DMS53 treated with DMSO at 0.1 percent for 48 hours (cell line): ENCODE data around the gene PFDN1.
"Not testable (repeated sequence)": the region's sequence is repeated elsewhere in the genome, so short reads cannot be mapped to it uniquely, and the experiment has no call there.

ENCODE experiments used
- DNase-seq: peaks from one replicate; lab custom pipeline; 2025; ENCODE audit not compliant: unreplicated experiment; lab: John Stamatoyannopoulos, UW

The PFDN1 gene, protein sequence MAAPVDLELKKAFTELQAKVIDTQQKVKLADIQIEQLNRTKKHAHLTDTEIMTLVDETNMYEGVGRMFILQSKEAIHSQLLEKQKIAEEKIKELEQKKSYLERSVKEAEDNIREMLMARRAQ

DNA sequence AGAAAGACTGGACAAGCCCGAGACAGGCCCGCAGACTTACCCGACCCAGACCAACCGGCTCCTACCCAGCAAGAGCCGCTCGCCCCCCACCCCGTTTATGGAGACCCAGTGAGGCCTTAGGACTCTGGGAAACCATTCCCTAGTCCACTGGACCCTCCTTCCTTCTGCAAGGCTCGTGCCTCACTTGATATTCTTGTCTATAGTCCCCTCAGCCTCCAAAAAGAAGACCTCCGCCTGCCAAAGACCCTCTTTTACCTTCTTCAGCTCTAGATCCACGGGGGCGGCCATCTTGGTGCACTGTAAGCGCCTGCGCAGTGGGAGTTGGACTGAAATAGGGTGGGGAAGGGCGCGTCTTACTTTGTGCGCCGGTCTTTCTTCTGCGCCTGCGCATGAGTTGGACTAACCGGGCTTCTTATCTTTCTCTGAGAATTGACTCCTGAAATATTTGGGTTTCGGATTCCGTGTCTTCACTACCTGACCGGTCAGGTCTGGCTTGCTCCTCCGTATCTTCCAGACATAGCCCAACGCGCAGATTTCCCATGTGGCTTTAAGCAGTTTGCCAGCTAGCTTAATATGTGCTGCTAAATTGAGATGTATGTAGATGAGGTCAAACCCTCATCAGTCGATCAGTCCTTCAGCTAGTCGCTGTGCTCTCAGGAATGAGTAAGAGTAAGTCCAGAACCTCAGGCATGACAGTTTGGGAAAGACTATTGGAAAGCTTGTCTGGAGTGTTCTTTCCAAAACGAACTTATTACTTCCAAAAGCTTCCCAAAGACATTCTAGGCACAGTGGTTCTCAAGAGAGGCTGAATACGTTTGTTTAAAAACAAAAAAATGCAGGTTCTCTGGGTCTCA, at the start of gene PFDN1:
Gene PFDN1, minus strand, starts transcription at position 316 of the 854 bp plus-strand sequence. Its CDS starts 28 bp downstream, at position 288.
- DNase-seq, result peak; percentile 95

DNA sequence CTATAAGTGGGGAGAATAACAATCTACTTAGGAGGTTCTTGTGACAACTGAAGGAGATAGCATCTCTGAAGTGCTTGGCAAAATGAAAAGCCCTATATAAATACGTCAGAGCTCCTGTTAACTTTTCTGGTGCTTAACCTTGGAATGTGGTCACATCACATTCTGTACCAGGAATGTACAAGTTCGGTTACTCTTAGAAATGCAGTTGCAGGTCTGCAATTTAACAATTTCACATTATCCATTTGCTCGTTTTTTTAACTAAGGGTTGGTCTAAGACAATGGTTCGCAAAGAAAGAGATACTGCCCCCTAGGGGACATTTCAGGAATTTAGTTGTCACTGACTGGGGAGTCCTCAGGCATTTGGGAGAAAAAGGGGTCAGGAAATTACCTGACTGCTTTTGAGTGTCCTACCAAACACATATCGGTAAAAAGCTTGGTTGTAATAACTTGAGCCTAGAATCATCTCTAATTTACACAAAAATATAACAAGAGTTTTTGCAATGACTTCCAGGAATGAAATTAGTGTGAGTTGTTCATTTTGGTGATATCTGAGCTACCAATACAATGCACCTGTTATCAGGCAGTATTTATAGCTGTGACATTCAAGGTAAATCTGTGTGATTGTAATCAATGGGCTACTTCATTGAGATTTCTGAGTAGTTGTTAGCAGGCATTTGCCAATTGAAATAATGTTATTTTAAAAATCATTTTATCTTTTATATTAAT, 48.9 kb upstream of the PFDN1 start:
- DNase-seq, result peak; percentile 61

DNA sequence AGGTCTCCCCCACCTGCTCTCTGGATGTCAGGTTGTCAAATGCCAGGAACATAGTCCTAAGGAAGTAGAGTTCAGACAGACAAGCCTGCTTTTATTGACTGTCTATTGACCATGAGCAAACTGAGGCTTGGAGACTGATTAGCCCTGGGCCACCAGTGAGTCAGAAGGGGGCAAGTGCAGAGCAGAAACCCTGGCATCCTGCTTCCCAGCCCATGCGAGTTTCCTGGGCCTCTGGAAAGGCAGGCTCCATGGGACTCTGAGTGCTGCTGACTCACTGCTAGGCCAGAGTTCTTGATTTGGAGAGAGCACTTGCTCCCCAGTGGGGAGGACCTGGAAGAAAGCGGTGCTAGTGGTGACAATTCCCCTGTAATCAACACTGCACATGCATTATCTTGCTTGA, 46.3 kb upstream of the PFDN1 start:
- no peak for DNase-seq

DNA sequence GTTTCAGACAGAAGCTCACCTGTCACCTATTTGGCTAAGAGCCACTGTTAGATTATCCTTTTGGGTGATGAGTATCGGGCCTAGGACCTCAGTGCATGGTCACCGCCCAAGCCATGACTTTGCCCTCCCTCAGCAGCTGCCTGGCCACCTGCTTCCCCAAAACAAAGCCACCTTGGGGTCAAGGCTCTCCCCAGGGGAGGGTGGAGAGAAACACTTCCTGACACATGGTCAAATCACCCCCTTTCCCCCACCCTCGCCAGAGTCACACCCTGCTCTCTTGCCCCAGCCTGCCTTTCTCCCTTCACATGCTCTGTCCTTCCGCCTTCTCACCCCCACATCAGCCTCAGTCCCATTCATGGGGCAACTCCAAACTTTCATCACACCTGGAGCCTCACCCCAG, 45.2 kb upstream of the PFDN1 start:
- DNase-seq, result no peak

DNA sequence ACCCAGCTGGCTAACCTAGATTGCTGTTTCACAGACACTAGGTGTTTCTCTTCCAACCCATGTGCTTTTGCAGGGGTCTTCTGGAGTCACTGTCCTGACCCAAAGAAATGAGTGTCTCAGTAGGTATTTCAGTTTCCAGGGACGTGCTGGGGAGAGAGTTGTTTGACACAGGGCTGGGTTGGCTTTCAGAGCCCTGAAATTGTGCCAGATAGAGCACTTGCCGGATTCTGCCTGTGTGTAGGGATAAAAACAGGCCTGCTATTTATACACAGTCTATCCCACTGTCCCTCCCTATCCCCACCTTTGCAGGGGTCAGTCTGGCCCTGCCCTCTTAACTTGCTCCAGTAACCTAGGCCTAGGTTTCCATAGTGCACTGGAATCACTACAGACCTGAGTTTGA, 44.5 kb upstream of the PFDN1 start:
- no peak for DNase-seq

DNA sequence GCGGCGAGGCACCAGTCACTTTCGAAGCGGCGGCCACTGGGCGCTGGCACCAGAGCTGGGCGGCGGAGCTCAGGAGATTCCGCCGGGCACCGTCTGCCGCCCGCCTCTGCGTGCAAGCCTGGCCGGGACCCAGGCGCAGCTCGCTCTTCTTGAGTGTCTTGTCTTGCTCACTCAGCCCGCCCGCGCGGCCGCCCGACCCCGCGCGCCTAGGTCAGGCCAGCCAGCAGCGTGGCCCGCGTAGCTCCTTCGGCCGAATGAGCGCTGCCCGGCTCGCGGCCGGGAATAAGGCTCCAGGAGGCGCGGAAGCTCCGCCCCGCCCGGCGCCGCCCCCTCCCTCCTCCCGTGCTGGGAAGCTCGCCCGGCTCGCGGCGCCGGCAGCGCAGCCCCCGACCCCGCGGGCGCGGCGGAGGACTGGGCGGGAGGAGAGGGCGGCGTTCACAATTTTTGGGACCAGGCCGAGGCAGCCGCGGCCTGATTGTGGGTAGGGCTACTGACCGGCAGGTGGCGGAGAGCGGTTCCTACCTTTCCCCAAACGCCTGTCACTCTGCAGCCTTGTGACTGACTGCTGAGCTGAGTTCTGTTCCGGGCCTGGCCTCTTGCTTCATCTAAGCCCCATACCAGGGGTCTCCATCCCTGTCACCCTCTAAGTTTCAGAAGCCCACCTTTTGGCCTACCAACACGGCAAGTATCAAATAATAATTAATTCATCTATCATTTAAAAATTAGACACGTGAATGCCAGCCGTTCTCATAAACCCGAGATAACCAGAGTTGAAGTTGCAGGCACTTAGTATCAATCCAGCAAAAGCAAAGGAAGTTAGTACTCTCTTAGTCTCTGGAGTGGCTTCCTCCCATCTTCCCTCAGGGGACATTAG, 43.7 kb upstream of the PFDN1 start, which contains the start of gene HBEGF:
Gene HBEGF, minus strand, starts transcription at position 256 of the 874 bp plus-strand sequence. CDS start 275 bp downstream, outside the sequence.
- DNase-seq, result peak; percentile 73

DNA sequence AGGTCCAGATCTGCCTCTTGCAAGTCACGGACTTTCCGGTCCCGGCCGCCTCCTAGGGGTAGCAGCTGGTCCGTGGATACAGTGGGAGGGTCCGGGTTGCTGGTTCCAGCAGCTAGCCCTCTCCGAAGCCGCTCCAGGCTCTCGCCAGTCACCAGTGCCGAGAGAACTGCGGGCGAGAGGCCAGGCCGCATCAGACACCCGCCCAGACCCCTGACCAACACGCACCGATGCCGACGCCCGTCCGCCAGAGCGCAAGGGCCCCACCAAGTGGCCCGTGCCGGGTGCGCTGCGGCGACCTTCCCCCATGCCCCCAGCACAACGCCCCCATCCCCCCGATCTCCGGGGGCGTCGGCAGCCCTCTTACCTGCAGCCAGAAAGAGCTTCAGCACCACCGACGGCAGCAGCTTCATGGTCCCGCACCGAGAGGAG, 43.0 kb upstream of the PFDN1 start:
- DNase-seq, result no peak

DNA sequence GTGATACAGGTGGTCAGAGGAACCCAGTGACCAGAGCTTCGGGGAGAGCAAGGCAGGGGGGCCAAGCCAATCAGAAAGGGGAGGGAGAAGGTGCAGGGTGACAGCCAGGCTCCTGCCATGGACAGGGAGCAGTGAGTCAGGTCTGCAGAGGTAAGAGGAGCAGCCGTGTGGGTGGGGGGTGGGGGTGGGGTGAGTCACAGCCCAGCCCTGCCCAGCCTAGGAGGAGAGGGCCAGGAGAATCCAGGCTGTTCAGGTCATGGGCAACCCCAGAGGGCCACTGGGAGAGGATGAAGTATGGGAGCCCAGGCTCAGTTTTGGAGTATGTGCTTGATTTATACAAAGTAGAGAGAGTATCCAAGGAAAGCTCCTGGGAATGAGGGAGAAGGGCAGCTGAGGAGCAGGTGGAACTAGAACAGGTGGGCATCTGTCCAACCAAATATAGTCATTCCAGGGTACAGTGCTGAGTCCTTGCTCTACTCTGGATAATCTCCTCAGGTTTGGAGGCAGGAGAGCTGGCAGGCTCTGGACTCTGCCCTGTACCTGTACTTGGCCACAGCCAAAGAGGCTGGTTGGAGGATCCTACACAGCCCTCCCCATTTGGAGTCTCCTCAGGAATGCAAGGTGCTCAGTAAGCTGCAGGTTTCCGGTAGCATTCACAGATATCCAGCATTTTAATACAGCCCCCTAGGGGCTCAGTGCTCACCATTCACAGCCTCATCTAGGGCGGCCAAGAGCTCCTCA, 42.0 kb upstream of the PFDN1 start:
- no peak for DNase-seq

DNA sequence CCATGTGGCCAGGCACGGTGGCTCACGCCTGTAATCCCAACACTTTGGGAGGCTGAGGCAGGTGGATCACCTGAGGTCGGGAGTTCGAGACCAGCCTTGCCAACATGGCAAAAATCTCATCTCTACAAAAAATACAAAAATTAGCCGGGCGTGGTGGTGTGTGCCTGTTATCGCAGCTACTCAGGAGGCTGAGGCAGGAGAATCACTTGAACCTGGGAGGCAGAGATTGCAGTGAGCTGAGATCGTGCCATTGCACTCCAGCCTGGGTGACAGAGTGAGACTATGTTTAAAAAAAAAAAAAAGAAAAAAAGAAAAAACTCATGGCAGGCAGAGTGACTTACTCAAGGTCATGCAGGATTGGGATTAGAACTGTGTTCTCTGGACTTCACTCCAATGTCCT, 40.9 kb upstream of the PFDN1 start:
- DNase-seq, result not testable (repeated sequence)

DNA sequence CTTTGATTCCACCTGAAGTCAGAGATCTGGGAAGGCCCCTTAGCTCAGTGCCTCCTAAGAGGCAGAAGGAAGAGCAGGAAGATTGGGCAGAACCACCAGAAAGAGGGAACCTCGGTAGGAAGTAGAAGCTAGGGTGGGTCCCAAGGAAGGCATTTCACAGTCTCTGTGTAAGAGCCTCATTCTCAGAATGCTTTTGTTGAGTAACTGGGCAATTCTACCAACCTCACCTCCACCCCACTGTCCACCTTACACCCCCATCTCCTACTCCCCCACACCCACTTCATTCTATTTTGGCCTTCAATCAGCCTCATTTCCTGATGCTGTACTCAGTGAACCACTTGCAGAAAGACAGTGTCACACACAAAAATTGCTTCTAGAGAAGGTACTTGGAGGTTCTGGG, 40.0 kb upstream of the PFDN1 start:
- no peak for DNase-seq

DNA sequence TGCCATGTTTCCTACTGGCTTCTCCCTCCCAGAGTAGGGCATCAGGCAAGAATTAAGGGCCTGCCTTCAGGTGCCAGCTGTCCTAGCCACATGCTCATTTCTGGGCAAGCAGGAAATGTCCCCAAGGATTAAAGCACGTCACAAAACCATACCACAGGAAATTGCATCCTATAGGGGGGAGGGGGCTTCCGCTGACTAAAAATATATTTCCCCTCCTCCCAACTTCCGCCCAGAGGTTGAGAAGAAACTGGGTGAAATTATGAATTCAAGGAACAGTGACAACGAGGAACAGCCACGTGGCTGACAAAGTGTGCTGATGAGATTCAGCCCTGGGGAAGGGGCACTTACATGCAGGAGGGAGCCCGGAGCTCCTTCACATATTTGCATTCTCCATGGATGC, 39.4 kb upstream of the PFDN1 start:
- no peak for DNase-seq

DNA sequence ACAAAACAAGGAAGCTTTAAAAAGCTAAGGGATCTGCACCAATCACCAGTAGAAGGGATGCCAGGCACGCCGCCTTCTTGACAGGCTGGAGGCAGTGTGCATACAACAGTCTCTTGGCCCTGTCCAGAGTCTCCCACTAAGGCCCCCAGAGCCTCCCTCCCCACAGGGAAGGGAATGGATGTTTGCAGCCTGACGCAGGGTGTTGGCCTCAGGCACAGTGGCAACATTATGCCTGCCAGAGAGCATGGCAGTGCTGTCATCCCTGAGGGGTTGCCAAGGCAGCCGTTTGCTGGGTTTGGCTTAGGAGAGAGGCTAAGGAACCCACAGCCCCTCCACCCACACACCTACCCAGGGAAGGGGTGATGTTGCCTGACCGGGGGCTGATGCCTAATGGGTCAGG, 38.7 kb upstream of the PFDN1 start:
- no peak for DNase-seq

DNA sequence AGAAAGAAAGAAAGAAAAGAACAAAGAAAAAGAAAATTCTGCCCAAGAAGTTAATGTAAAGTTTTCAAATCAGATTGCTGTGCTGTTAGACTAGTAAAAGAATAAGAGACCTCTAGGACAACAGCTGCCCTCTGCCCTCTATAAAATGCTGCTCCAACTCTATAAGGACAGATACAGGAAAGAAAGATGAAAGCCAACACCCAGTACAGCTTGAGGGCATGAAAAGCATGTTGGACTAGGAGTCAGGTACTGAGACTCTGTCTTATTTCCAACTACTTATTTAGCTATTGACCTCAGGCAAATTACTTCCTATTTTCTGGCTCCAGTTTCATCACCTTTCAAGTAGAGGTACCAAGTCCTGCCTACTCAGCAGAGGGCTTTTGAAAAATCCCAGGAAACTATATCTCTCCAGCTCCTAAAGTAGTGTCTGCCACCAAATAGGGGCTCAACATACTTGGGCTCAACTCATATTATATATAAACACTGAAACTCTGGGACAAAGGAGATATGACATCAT, 37.8 kb upstream of the PFDN1 start:
- no peak for DNase-seq

DNA sequence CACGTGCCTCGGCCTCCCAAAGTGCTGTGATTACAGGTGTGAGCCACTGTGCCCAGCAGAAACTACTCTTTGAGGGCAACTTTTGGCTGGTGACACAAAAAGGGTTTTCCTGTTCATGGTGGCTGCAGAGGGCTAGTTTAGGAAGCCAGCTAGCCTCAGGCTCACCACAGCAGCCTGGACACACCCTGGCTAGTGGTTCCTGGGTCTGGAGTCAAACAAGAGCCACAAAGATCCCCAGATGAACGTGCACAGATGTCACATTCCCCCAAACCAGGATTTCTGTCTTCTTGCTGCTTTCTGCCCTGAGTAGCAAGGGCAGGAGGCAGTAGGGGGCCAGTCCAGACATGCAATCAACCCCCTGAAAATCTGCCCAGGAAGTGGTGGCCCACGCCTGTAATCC, 36.7 kb upstream of the PFDN1 start:
- DNase-seq, result no peak

DNA sequence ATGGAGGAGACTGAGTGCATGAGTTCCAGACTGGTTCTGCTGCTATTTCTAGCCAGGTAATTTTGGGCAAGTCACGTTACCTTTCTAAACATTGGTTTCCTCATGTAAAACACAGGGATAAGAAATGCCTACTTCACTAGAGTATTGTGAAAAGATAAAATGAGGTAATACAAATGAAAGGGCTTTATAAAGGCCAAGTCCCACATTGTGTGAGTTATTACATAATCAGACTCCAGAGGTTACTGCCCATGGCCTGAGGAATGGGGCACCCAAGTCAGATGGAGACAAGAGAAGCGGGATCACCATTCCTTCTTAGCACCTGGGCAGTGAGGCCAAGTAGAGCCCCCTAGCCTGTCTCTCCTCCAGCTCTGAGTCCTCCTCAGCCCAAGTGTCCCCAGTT, 36.0 kb upstream of the PFDN1 start:
- DNase-seq, result no peak

DNA sequence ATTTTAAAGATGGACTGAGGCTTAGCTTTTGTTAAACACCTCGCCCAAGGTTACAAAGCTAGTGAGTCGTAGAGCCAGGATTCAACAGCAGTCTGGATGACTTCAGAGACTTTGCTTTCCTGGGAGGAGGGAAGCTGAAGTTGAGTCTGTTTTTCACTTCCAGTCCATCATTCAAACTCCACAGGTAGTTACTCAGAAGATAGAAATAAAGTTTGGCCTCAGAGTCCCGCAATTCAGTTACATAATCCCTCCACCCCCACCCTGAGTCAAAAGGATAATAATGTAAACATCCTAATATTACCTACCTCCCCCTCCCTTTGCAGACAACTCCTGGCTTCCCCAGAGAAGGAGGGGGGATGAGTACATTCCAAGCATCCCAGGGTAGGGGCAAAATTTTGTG, 35.4 kb upstream of the PFDN1 start:
- DNase-seq, result no peak

DNA sequence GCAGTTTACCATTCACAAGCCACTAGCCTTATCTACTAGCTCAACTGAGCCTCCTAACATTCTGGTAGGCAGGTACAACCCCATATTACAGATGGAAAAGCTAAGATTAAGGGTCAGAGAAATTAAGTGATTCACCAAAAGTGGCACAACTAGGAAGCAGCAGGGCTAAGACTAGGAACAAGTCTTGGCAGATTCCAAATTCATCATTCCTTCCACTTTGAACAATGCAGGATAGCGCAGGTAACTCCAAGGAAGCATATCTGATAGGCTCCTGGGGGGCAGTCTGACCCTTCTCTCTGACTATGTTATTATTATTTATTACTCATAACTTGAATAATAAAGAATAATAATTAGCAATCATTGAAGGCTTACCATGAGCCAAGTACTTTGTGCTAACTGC, 35.0 kb upstream of the PFDN1 start:
- DNase-seq, result no peak

DNA sequence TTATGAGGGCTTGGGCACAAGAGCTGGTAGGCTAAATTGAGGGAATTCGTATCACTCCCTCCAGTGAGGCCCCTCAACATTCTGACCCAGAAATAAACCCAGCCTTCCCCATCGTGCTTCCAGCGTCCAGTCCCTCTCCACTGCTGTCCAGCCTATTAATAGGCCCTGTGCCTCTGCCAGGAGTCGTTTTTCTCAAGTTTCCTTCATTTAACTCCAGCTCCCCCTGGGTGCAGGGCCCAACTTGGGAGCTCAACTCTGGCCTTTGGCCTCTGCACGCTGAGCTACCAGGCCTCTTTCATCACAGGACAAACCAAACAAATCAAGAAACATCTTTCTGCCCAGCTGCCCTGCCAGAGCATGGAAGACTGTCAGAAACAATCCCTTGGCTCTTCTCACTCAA, 33.5 kb upstream of the PFDN1 start:
- no peak for DNase-seq

DNA sequence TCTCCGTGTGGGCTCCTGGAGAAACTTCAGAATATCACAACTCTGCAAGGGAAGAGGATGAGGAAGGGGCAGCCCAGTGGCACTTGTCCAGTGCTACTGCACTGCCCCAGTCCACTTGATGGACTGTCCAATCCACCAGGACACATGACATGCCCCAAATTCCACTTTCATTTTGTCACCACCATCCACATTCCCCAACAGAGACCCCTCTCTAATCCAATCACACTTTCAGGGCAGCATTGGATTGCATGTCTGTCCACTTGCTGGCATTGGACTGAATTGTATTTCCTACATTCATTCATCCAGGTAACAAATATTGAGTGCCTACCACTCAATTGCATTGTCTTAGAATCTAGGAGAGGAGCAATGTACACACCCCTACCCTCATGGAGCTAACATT, 28.7 kb upstream of the PFDN1 start:
- no peak for DNase-seq
